HCT116 (cell line): Measurements from ENCODE around the gene WDR45. TPM values are rescaled to one million over a fixed set of nuclear protein-coding genes. Genes with fewer than 3 reads are reported as not detected.

Experiments
- ATAC-seq: fragments of 200-7000 bp; cut with Tn5 transposase; 2 replicates; pipeline ENCODE4 v1.9.1; 2020; ENCODE audit warnings: mild to moderate bottlenecking, moderate library complexity
- BruUV-seq: library from RNA; stranded (reverse); fragments of 400-500 nt; replicated peaks from 2 replicates; lab custom pipeline; 2021; lab: Mats Ljungman, UMichigan
- CTCF ChIA-PET: fragments of 300-600 bp; sonication (Branson Sonifier 250); formaldehyde crosslinking; loops from one replicate; lab custom pipeline; 2021; ENCODE audit warnings: antibody characterized with exemption; lab: Charles Lee
- POLR2A ChIA-PET: fragments of 300-600, 350-600 bp; sonication (Branson Sonifier 250); formaldehyde crosslinking; loops from one replicate; lab custom pipeline; 2021; ENCODE audit warnings: antibody characterized with exemption; lab: Charles Lee
- RAD21 ChIA-PET, 2 experiments: fragments of 300-600 bp; sonication (Branson Sonifier 250); formaldehyde crosslinking; loops; one replicate each; lab custom pipeline; 2023; ENCODE audit warnings: low total read pairs in 2 of 2; ENCODE audit not compliant: uncharacterized antibody in 2 of 2, unreplicated experiment in 2 of 2, low non-redundant PET in 1 of 2; lab: Charles Lee
- DNase-seq: peaks from one replicate; pipeline ENCODE4 v3.0.0-alpha.2; 2010; ENCODE audit warnings: low read depth, low spot score
- H2AFZ ChIP-seq: fragments of 200-600 bp; shearing (Covaris generic), sonication (generic); 2 replicates; pipeline ENCODE4 v1.6.1; 2017; ENCODE audit warnings: low read depth, mixed run types, mixed read lengths, antibody characterized with exemption, low read length; ENCODE audit not compliant: poor library complexity, severe bottlenecking
- H3K27ac ChIP-seq: 2 replicates; pipeline ENCODE4 v1.5.1; 2012; ENCODE audit warnings: low read depth, low read length
- H3K27me3 ChIP-seq: fragments of 200-600 bp; sonication (generic); 2 replicates; pipeline ENCODE4 v1.6.1; 2016; ENCODE audit warnings: mixed run types, low read length, mixed read lengths; ENCODE audit not compliant: insufficient read depth
- H3K36me3 ChIP-seq, 2 experiments: fragments of 200-500 bp in 1 of 2; fragments of 200-600 bp in 1 of 2; sonication (Bioruptor generic) in 1 of 2; sonication (generic) in 1 of 2; 2 replicates each; pipeline versions ENCODE4 v1.5.1 to v1.6.1; 2014 to 2016; ENCODE audit warnings: low read length in 2 of 2, inconsistent platforms in 1 of 2, mixed read lengths in 1 of 2, mixed run types in 1 of 2; ENCODE audit not compliant: insufficient read depth in 2 of 2, control insufficient read depth in 1 of 2
- H3K4me1 ChIP-seq, 2 experiments: fragments of 200-600 bp in 1 of 2; sonication (generic) in 1 of 2; 2 replicates each; pipeline versions ENCODE4 v1.5.1 to v1.6.1; 2012 to 2017; ENCODE audit warnings: low read length in 2 of 2, inconsistent platforms in 1 of 2, mild to moderate bottlenecking in 1 of 2, mixed read lengths in 1 of 2, mixed run types in 1 of 2, moderate library complexity in 1 of 2; ENCODE audit not compliant: insufficient read depth in 2 of 2, control insufficient read depth in 1 of 2
- H3K4me2 ChIP-seq: fragments of 200-600 bp; sonication (generic); 2 replicates; pipeline ENCODE4 v1.6.1; 2017; ENCODE audit warnings: mixed run types, low read length, mixed read lengths
- H3K4me3 ChIP-seq, 2 experiments: fragments of 200-600 bp in 1 of 2; sonication (generic) in 1 of 2; replicated peaks in 1 of 2; 2 replicates each; pipeline ENCODE4 v1.5.1; 2011 to 2016; ENCODE audit warnings: low read length in 2 of 2, control low read depth in 1 of 2, low read depth in 1 of 2, mild to moderate bottlenecking in 1 of 2, mixed read lengths in 1 of 2, mixed run types in 1 of 2
- H3K79me2 ChIP-seq: fragments of 200-600 bp; sonication (generic); 2 replicates; pipeline ENCODE4 v1.6.1; 2017; ENCODE audit warnings: mild to moderate bottlenecking, mixed run types, low read length, moderate library complexity, mixed read lengths; ENCODE audit not compliant: insufficient read depth
- H3K9ac ChIP-seq: fragments of 200-600 bp; sonication (generic); 2 replicates; pipeline ENCODE4 v1.6.1; 2016; ENCODE audit warnings: low read length, mixed read lengths
- H3K9me2 ChIP-seq: fragments of 200-600 bp; sonication (generic), shearing (Covaris generic); 2 replicates; pipeline ENCODE4 v1.6.1; 2017; ENCODE audit warnings: mixed run types, mild to moderate bottlenecking, moderate library complexity; ENCODE audit not compliant: insufficient read depth
- H3K9me3 ChIP-seq, 2 experiments: fragments of 200-500 bp in 1 of 2; fragments of 200-600 bp in 1 of 2; sonication (Bioruptor generic) in 1 of 2; sonication (generic) in 1 of 2; 2 replicates each; pipeline ENCODE4 v1.6.1; 2014 to 2017; ENCODE audit warnings: low read length in 2 of 2, mixed read lengths in 2 of 2, inconsistent platforms in 1 of 2, low read depth in 1 of 2, mild to moderate bottlenecking in 1 of 2, mixed run types in 1 of 2, moderate library complexity in 1 of 2; ENCODE audit not compliant: control insufficient read depth in 1 of 2, insufficient read depth in 1 of 2
- H4K20me1 ChIP-seq: fragments of 200-600 bp; sonication (generic), shearing (Covaris generic); 2 replicates; pipeline ENCODE4 v1.6.1; 2017; ENCODE audit warnings: mixed run types, mild to moderate bottlenecking, moderate library complexity; ENCODE audit not compliant: insufficient read depth
- ATF3 ChIP-seq: IDR thresholded peaks from 2 replicates; pipeline ENCODE4 v1.6.1; 2012
- CBX3 ChIP-seq: IDR thresholded peaks from 2 replicates; pipeline ENCODE4 v1.6.1; 2012; ENCODE audit warnings: low read depth
- CEBPB ChIP-seq: IDR thresholded peaks from 2 replicates; pipeline ENCODE4 v1.6.1; 2012; ENCODE audit warnings: low read depth
- EGR1 ChIP-seq: IDR thresholded peaks from 2 replicates; pipeline ENCODE4 v1.6.1; 2012; ENCODE audit warnings: low read depth
- ELF1 ChIP-seq: IDR thresholded peaks from 2 replicates; pipeline ENCODE4 v1.6.1; 2012; ENCODE audit warnings: low read depth, borderline replicate concordance
- EZH2 ChIP-seq: fragments of 200-600 bp; sonication (generic); IDR thresholded peaks from 2 replicates; pipeline ENCODE4 v1.6.1; 2017; ENCODE audit warnings: antibody characterized with exemption, mixed run types
- EZH2phosphoT487 ChIP-seq: fragments of 200-600 bp; IDR thresholded peaks from 2 replicates; pipeline ENCODE4 v1.6.1; 2018; ENCODE audit warnings: antibody characterized with exemption, borderline replicate concordance
- FOSL1 ChIP-seq: IDR thresholded peaks from 2 replicates; pipeline ENCODE4 v1.6.1; 2012; ENCODE audit warnings: low read depth
- JUND ChIP-seq: IDR thresholded peaks from 2 replicates; pipeline ENCODE4 v1.6.1; 2012
- MAX ChIP-seq: IDR thresholded peaks from 2 replicates; pipeline ENCODE4 v1.6.1; 2012
- POLR2A ChIP-seq: IDR thresholded peaks from 2 replicates; pipeline ENCODE4 v1.7.0; 2011; ENCODE audit warnings: borderline replicate concordance; ENCODE audit not compliant: insufficient read depth, insufficient read length; ENCODE audit errors: extremely low read depth
- POLR2AphosphoS5 ChIP-seq: IDR thresholded peaks from 2 replicates; pipeline ENCODE4 v1.6.1; 2011; ENCODE audit warnings: mild to moderate bottlenecking, low read depth, low read length, moderate library complexity
- REST ChIP-seq: IDR thresholded peaks from 2 replicates; pipeline ENCODE4 v1.6.1; 2012; ENCODE audit warnings: low read depth
- SIN3A ChIP-seq: IDR thresholded peaks from 2 replicates; pipeline ENCODE4 v1.6.1; 2012; ENCODE audit warnings: low read depth
- SP1 ChIP-seq: IDR thresholded peaks from 2 replicates; pipeline ENCODE4 v1.6.1; 2012; ENCODE audit warnings: low read depth
- SRF ChIP-seq: IDR thresholded peaks from 2 replicates; pipeline ENCODE4 v1.6.1; 2012; ENCODE audit warnings: low read depth
- YY1 ChIP-seq: IDR thresholded peaks from 2 replicates; pipeline ENCODE4 v1.6.1; 2011; ENCODE audit warnings: low read length, low read depth, moderate library complexity, mild to moderate bottlenecking; ENCODE audit not compliant: insufficient replicate concordance; ENCODE audit errors: extremely low read depth
- ZBTB33 ChIP-seq: IDR thresholded peaks from 2 replicates; pipeline ENCODE4 v1.6.1; 2011; ENCODE audit warnings: mild to moderate bottlenecking, low read length, moderate library complexity; ENCODE audit not compliant: insufficient replicate concordance; ENCODE audit errors: extremely low read depth
- ZFX ChIP-seq: fragments of 450-650 bp; IDR thresholded peaks from 2 replicates; pipeline ENCODE4 v1.6.1; 2017
- ZNF274 ChIP-seq: fragments of 200-500 bp; sonication (Bioruptor generic); IDR thresholded peaks from 2 replicates; pipeline ENCODE4 v1.6.1; 2014; ENCODE audit warnings: mild to moderate bottlenecking, low read depth, low read length, inconsistent platforms
- intact Hi-C: fragments of 100-400 bp; cut with micrococcal nuclease; formaldehyde crosslinking; loops from 2 replicates; pipeline ENCODE4 v1.10.0; 2022
- total RNA-seq: library from RNA; stranded (reverse); gene quantifications from one replicate; pipeline ENCODE4 v1.2.1, GENCODE V29; 2021; ENCODE audit not compliant: unreplicated experiment

WDR45 gene
- total RNA-seq, 1 experiment from 2014 or later, result 41.7 TPM

- Histone ChIP-seq H3K4me2 (no peak overlapping the region), H3K36me3 (no peaks in the 10 kb centered on the region), H3K4me3 (no peak overlapping the region), H3K9me3 (no peaks in the 10 kb centered on the region), H4K20me1 (no peaks in the 10 kb centered on the region), H2AFZ (no peak overlapping the region), H3K4me1 (peaks cover 0 to 20% of the 10 kb centered on the region in 2 experiments; a peak in 2 of 4 replicates), H3K27ac (no peak overlapping the region), H3K79me2 (no peaks in the 10 kb centered on the region), H3K9me2 (no peaks in the 10 kb centered on the region), H3K9ac (no peak overlapping the region), H3K27me3 (no peaks in the 10 kb centered on the region)
- ATAC-seq, result no peak
- no peak for TF ChIP-seq ELF1
- no peak for TF ChIP-seq POLR2A
- TF ChIP-seq ZNF274, result no peak
- no peak for TF ChIP-seq CEBPB
- no peak for TF ChIP-seq SP1
- no peak for TF ChIP-seq SIN3A
- no peak for TF ChIP-seq EGR1
- TF ChIP-seq ATF3, result no peak
- no peak for TF ChIP-seq ZFX
- TF ChIP-seq REST, result no peak
- no peak for TF ChIP-seq JUND
- no peak for TF ChIP-seq EZH2
- TF ChIP-seq YY1, result no peak
- no peak for TF ChIP-seq SRF
- TF ChIP-seq MAX, result no peak
- TF ChIP-seq ZBTB33, result no peak
- TF ChIP-seq POLR2AphosphoS5, result no peak
- TF ChIP-seq EZH2phosphoT487, result no peak
- no peak for TF ChIP-seq CBX3
- TF ChIP-seq FOSL1, result no peak
- no TSS peak for BruUV-seq
- intact Hi-C loops, result no loop called here
- RAD21 ChIA-PET, result no interaction called here
- no peak for DNase-seq
- CTCF ChIA-PET, result no interaction called here
- POLR2A ChIA-PET, result interaction anchor here (0.6 kb wide), 1 partner anchor 332 kb away, joined by 6 read pairs; no protein-coding TSS in a partner anchor
Observed at GRCh38 chrX:49077941-49078340, 1.7 kb downstream of the WDR45 start.
